HG03135 (cell line): ENCODE data around the gene FAH.
"Not testable (repeated sequence)": the region's sequence is repeated elsewhere in the genome, so short reads cannot be mapped to it uniquely, and the experiment has no call there.

Source experiments
- ATAC-seq: cut with Tn5 transposase; IDR thresholded peaks from one replicate; pipeline ENCODE4 v1.9.1; 2021; ENCODE audit warnings: mild to moderate bottlenecking, moderate library complexity; ENCODE audit not compliant: unreplicated experiment

FAH gene

DNA sequence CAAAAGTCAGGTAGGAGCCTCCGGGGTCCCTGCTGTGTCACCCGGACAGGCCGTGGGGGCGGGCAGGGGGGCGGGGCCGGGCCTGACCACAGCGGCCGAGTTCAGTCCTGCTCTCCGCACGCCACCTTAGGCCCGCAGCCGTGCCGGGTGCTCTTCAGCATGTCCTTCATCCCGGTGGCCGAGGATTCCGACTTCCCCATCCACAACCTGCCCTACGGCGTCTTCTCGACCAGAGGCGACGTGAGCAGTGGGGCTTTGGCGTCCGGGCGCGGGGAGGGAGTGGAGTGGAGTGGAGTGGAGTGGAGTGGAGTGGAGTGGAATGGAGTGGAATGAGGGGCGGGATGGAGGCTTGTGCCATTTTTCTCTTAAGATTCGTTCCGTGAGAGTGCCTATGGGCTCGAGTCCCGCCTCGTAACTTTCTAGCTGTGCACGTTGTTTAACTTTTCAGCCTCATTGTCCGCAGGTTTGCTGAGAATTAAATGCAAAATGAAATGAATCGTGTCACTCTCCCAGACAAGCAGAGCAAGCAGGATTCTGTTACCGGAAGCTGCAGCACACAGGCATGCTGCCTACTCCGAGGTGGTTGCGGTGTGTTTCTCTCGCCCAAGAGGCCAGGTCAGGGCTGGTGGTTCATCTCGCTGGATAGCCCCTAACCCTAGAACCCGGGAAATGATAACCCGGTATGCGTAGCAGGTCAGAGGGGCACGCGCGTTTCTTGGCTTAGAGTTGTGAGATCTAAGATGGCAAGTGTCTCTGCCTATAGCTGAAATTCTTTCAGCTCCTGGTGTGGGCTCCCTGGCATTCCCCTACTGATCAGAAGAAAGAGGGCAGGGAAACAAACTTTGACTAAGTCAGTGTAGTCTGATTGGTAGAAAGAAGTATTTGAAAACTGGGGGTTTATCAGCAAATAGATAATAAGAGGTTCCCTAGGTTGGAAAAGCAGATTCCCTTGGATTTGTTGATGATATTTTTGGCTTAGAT, at the start of gene FAH:
FAH (plus strand) TSS at position 104 of the 981 bp plus-strand sequence; CDS start at position 160, 56 bp downstream.
- peak; percentile 52 for ATAC-seq

DNA sequence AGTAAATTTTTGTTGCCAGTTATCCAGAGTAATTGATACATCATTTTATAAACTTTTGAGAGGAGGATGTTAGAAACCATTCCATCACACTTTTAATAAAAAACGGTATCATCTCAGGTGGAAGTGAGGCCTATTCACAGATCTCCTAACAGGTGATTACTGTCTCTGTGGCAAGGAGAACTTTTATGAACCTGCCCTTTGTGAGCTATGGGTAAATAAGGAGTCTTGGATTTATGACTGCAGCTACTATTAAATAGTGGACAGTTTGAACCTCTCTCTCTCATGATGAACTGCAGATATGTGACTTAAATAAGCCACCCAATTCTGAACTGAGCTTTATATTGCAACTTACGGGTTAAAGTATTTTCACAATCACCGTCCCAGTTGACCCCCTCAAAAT, 47.6 kb upstream of the FAH start:
- ATAC-seq, result no peak

DNA sequence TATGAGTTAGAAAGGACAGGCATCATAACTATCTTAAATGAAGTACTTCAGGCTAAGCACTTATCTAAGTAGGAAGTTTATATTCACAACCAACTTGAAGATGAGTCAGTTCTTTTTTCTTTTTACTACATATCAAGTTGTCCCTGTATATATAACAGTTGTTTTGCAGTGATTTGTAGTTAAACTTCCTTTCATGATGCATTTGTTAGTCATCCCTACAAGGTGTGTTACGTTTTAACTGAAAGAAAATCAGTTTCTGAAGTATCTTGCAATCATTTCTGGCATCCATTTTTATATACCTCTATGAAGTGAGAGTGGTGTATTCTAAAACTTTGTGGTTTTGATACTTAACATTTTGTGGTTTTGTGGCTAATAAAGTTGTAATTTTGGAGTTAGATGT, 47.2 kb upstream of the FAH start:
- no peak for ATAC-seq

DNA sequence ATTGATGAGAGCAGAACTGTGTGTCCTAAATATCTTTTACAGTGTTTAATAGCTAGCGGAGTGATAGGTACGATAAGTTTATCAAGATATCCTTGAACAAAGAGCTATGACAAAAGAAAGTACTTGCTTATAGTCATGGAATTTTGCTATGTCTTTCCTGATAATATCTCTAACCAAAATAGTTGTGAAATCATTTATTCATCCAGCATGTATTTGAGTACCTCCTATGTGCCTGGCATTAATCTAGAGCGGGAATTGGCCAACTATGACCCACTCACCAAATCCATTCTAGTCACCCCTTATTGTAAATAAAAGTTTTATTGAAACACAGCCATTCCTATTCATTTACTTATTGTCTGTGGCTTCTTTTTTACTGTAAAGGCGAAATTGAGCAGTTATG, 46.7 kb upstream of the FAH start:
- ATAC-seq, result no peak

DNA sequence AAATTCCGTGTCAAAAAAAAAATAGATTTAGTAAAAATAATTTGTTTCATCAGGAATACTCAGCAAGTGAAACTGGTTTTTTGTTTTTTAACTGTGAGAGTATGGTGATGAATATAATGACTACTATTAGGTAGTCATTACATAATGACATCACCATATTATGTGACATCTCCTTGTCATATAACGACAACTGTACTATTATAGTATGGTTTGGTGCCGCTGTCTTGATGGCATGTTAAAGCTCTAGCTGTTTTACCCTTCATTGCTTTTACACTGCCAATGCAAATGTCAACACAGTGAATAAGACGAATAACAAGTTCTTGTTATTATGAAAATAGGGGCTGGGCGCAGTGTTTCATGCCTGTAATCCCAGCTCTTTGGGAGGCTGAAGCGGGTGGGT, 45.6 kb upstream of the FAH start:
- no peak for ATAC-seq

DNA sequence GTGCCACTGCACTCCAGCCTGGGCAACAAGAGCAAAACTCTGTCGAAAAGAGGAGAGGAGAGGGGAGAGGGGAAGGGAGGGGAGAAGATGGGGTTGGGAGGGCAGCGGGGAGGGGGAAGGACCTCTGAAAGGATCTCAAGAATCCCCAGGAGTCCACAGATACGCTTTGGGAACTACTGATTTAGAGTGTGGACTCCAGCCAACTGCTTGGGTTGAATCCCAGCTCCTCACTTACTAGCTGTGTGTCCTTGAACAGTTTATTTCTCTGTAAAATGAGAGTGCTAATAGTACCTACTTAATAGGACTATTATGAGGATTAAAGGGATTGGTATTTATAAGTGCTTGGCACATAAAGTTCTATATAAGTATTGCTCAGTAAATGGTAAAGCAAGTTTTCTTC, 45.0 kb upstream of the FAH start:
- no peak for ATAC-seq

DNA sequence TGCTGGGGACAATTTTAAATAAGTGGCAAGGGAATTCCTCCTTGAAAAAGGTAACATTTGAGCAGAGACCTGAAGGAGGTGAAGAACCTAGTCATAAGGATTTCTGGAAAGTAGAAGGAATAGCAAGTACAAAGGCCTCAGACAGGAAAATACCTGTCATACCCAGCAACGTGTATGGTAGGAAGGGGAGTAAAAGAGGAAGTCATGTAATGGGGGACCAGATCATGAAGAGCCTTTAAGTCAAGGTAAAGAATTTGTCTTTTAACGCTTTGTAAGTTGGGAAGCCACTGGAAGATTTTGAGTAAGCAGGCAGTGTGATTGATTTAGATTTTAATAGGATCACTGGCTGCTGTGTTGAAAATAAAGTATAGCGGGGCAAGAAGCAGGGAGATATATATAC, 43.4 kb upstream of the FAH start:
- no peak for ATAC-seq

DNA sequence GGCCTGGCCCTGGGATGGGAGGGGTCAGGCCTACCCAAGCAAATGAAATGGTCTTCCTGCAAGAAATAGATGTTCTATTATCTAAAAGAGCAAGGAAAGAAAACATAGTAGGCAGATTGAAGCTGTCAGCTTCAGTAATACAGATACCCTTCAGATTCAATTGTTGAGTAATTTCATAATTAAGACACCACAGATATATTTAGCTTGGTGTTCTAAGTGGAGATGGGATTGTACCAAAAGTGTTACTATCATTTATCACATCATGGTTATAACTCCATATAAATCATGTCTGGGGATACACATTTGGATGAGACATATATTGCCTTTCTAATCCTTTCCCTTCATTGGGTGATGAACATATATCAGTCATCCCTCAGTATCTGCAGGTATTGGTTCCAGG, 41.9 kb upstream of the FAH start:
- ATAC-seq, result no peak

DNA sequence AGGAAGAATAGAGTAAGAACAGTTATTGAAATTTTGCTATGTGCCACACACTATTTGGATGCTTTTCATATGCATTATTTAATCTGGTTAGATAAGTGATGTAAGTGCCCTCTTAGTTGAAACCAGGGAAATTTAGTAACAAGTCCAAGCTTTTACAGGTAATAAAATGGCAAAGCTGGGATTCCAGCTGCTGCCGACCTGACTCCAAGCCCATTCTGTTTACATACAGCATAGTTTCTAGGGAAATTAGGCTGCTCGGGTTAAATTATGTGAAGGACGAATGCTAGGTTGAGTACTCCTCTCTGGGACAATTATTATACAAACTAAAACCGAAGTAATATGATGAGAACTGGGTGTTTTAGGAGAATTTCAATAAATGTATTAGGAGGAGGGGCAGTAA, 38.7 kb upstream of the FAH start:
- no peak for ATAC-seq

DNA sequence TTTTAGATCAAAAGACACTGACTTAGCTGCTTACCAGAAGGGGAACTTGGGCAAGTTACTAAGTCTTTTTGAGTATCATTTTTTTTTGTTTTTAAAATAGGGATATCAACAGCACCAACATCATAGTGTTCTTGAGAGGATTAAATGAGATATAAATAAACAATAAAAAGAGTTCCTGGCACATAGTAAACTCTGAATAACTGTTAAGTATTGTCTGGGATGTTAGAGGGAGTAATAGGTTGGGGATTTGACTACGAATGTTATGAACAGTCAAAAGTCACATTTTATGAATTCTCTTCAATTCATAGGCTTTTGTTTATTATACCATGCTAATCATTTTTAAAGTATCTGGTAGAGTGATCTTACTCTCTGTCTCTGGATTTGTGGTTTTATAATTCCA, 37.8 kb upstream of the FAH start:
- ATAC-seq, result no peak

DNA sequence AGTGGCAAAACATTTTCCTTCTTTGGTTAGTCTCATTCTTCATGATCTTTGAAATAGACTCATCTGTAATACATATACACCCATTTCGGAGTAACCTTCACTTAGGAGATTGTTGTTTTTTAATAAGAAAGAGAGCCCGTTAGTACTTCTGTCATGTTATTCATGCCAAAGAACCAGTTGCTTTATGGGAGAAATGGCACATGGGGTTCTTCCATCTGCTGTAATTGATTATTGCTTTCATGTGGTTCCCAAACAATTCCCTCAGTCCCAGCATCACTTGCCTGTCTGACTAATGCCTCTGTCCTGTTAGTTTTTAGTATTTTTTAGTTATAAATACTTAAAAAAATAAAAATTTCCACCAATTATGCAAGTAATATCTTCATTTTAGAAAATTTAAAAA, 33.8 kb upstream of the FAH start:
- ATAC-seq, result no peak

DNA sequence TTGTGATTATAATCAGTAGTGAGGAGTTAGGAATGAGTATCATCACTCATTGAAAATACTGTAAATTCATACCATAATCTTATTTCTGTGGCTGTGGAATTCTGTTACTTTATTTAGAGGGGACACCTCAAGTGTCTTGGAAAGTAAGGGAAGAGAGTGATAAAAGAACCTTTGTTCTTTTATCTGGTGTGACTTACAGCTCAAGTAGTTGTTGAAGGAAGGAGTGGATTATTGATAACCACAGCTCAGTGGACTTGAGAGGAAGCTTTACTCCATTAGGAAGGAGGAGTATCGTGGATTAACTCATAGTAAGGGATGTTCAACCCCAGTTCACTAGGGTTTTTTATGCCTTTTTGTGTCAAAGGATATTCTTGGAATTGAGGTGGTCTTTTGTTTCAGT, 32.2 kb upstream of the FAH start:
- ATAC-seq, result no peak

DNA sequence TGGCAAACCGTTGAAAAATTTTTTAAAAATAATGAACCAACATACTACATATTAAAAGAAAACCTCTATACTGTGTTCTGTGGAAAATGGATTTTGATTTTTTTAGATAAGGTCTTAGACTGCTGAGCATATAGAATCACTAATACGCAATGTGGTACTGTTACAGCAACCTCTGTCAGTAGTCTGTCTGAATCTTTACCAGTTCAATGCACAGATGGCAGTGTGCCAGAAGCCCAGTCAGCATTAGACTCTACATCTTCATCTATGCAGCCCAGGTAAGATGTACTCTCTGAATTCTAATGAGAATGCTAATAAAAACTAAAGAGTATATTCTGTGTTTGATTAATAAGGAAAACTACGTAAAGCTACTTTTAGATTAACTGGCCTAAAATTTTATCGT, 31.3 kb upstream of the FAH start:
- ATAC-seq, result no peak

DNA sequence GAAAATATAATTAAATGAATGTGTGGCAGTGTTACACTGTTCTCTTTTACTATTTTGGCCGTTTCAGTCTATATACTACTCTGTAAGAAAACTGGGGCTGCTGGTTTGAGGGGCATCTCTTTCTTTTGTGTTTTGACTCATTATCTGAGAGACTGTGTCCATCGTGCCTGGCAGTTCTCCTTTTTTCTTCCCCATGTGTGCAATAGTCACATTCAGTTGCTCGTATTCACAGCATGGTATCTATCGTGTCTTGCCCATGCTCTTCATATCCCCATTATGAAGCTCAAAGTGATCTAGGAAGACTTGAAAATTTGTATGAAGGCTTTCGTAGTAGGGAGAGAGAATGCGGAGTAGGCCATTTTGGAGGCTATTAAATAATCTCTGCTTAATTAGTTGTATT, 29.8 kb upstream of the FAH start:
- no peak for ATAC-seq

DNA sequence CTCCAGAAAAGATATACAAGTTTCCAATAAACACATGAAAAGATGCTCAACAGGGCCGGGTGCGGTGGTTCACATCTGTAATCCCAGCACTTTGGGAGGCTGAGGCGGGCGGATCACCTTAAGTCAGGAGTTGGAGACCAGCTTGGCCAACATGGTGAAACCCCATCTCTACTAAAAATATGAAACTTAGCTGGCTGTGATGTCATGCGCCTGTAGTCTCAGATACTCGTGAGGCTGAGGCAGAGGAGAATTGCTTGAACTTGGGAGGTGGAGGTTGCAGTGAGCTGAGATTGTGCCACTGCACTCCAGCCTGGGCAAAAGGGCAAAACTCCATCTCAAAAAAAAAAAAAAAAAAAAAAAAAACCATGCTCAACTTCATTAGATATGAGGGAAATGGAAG, 25.5 kb upstream of the FAH start:
- ATAC-seq, result not testable (repeated sequence)

DNA sequence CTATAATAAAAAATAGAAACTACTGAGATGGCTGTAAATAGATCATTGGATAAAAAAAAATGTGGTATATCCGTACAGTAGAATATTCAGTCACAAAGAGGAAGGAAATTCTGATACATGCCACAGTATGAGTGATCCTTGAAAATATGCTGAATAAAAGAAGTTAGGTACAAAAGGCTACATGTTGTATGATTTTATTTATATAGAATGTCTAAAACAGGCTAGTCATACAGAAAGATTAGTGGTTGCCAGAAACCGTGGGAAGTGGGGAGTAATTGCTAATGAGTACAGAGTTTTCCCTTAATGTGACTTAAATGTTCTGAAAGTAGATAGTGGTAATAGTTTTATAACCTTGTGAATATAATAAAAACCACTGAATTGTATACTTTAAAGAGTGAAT, 24.9 kb upstream of the FAH start:
- no peak for ATAC-seq

DNA sequence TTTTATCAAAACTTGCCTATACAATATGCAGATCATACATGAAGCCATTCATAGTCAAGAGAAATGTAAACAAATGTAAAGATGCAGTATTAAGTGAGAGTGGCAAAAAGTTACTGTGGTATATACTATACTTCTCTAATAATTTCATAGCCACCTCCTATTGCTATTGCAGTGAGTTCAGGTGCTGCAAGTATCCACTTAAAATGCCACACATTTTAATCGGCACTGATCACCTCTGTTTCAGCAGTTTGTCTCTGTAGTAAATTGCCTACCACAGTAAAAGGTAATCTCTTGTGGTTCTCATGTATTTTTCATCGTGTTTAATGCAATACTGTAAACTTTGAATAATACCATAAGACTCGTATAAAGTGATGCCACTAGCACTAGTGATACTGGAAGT, 20.4 kb upstream of the FAH start:
- no peak for ATAC-seq

DNA sequence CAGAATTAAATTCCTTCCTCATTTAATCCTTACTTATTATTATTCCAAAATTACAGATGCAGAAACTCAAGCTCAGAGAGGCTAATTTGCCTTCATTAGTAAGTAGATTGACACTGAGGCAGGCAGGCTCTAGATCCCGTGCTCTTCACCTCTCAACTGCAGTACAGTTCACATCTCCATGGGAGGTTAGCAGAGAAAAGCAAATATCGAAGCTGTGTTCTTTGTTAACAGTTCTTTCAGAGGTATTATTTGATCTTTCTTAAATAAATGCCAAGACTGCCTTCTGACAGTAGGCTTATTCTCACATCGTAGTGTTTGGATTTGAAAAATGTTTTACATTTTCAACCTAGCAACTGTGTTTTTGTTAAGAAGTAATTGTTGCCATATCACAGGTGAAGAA, 15.9 kb upstream of the FAH start:
- ATAC-seq, result no peak

DNA sequence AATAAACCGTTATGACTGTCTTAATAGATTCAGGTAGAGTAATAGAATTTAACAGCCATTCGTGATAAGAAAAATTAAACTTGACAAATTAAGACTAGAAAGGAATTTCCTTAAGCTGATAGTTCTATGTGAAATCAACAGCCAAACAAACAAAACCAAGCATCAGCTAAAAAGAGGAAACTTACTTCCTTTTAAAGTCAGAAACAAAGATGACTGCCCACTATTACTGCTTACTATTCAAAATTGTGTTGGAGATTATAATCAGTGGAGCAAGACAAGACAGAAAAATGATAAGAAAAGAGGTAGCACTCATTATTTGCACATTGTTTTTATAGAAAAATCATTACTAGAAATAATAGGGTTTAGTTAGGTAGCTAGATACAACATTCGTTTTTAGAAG, 13.8 kb upstream of the FAH start:
- ATAC-seq, result no peak

DNA sequence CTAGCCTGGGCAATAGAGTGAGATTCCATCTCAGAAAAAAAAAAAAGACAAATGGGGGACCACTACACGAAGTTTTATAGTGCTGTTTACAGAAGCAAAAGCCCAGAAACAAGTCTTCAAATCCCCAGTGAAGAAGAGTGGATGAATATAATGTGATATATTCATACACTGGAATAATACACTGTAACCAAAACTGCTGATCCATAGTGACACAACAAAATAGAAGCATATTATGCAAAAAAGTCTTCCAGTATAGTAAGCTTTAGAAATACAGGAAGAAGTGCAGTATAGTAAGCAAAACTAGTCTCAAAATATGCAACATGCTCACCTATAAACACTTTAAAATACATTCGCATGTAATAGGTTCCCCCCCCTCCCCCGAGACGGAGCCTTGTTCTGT, 11.9 kb upstream of the FAH start:
- no peak for ATAC-seq

DNA sequence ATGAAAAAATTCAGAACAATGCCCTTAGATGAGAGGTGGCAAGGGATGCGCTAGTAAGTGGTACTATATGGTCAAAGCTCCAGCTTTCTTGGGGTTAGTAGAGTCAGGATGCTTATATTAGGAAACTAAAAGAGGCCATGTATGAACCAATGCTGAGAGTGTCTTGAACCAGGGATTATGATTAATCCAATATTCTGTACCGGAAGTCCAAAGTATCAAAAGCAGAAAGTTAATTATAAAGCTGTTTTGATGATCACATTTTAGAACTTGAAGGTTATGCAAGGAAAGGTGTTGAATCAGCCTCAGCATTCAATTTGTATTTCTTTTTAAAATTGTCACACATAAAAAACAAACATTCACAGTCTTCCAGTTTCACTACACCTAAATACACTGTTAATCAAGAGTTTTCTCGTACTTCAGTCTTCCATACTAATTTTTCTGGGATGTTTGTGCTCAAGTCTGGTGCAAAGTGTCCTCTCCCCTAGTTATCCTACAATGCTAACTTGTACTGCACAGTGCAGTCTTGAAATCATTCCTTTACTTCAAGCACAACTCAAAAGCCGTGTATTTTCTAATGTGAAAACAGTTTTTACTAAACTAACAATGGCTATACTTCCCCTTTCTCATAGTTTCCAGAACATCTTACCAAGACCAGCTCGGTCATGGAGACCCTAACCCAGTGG, 10.7 kb upstream of the FAH start:
- ATAC-seq, result no peak

DNA sequence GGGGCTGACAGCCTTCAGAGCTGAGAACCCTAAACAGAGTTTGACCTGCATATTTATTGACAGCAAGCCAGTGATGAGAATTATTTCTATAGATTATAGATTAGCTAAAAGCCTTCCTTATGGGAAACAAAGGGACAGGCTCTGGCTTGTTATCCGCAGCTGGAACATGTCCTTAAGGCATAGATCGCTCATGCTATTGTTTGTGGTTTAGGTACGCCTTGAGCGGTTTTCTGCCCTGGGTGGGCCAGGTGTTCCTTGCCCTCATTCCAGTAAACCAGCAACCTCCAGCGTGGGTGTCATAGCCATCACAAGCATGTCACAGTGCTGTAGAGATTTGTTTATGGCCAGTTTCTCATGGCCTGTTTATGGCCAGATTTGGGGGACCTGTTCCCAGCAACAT, 10.2 kb upstream of the FAH start:
- no peak for ATAC-seq
